GM19438 (cell line): ENCODE results near the gene BIRC7.

Experiments
- ATAC-seq: cut with Tn5 transposase; IDR thresholded peaks from one replicate; pipeline ENCODE4 v1.9.1; 2021; ENCODE audit warnings: low read depth; ENCODE audit not compliant: unreplicated experiment

The BIRC7 gene

GRCh38 chr20:63278661-63279060, 43.0 kb downstream of the BIRC7 start:
- ATAC-seq, result no peak

DNA sequence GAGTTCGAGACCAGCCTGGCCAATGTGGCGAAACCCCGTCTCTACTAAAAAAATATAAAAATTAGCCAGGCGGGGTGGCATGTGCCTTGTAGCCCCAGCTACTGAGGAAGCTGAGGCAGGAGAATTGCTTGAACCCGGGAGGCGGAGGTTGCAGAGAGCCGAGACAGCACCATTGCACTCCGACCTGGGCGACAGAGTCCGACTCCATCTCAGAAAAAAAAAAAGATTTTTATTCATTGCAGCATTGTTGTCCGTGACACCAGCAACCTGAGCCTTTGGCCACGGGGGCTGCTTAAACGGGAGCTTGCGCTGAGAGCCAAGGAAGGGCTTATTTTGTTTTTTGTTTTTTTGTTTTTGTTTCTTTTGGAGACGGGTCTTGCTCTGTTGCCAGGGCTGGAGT, 44.2 kb downstream of the BIRC7 start:
- ATAC-seq, result no peak

DNA sequence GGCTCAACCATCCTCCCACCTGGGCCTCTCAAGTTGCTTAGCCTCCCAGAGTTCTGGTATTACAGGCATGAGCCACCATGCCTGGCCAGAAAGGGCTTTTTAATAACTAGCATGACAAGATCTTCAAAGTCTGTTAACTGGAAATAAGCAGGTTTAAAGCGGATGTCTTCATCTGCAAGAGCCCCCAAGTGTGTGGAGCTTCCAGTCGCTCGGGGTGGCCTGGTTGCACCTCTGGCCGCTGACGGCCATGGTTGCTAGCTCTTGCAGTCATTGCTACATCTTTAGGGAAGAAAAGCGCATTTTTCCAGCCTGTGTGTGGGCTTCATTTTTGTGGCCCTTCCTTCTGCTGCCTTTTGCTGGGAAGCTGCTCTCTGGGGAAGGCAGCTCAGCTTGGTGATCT, 44.7 kb downstream of the BIRC7 start:
- ATAC-seq, result no peak

DNA sequence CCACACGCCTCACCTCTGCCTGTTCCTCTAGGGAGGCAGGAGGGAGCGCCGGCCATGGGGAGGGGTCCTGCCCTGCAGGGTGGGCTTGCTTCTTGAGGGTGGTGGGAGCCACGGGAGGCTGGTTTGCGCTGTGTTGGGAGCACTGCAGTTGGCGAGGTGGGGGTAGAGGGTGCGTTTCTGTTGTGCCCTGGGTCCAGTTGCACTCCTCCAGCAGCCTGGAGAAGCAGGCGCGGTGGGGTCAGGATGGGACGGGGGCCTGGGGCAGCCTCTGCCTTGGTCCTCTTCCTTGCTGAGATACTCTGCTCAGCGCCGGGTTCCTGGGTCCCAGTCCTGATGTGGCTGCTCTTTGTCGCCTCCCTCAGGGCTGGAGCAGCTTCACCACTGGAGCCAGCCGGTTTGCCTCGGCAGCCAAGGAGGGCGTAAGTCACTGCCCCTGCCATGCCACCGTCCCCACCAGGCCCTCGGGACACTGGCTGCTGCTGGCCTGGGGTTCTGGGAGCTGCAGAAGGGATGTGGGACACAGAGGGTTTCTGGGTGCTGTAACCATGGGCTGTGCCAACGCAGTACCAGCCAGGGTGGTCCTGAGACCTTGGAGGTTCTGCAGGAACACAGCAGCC, 45.3 kb downstream of the BIRC7 start:
- ATAC-seq, result no peak

- no peak for ATAC-seq
These were observed 46.3 kb downstream of the BIRC7 start for GRCh38 chr20:63281742-63282665.

- ATAC-seq, result no peak
These were observed 47.2 kb downstream of the BIRC7 start for GRCh38 chr20:63282946-63283345.

GRCh38 chr20:63283397-63284082, 47.8 kb downstream of the BIRC7 start:
- ATAC-seq, result no peak

DNA sequence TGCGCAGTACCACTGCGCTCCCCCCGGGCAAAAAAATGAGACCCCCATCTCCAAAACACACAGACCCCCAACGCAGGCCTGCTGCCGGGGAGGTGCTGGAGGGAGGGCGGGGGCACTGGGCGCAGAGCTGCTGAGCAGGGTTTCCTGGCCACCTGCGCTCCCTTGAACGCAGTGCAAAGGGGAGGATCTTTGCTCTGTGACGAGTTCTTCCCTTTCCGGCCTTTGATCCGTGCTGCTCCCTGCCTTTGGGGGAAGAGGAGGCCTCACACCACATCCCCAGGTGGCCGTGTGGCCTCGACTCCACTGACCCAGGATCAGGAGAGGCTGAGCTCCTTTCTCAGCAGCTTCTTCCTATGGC, 48.4 kb downstream of the BIRC7 start:
- no peak for ATAC-seq

GRCh38 chr20:63284544-63284949, 48.8 kb downstream of the BIRC7 start:
- ATAC-seq, result no peak

GRCh38 chr20:63284981-63285524, 49.3 kb downstream of the BIRC7 start:
- no peak for ATAC-seq

- no peak for ATAC-seq
These were observed 50.2 kb downstream of the BIRC7 start for GRCh38 chr20:63285636-63286615.

DNA sequence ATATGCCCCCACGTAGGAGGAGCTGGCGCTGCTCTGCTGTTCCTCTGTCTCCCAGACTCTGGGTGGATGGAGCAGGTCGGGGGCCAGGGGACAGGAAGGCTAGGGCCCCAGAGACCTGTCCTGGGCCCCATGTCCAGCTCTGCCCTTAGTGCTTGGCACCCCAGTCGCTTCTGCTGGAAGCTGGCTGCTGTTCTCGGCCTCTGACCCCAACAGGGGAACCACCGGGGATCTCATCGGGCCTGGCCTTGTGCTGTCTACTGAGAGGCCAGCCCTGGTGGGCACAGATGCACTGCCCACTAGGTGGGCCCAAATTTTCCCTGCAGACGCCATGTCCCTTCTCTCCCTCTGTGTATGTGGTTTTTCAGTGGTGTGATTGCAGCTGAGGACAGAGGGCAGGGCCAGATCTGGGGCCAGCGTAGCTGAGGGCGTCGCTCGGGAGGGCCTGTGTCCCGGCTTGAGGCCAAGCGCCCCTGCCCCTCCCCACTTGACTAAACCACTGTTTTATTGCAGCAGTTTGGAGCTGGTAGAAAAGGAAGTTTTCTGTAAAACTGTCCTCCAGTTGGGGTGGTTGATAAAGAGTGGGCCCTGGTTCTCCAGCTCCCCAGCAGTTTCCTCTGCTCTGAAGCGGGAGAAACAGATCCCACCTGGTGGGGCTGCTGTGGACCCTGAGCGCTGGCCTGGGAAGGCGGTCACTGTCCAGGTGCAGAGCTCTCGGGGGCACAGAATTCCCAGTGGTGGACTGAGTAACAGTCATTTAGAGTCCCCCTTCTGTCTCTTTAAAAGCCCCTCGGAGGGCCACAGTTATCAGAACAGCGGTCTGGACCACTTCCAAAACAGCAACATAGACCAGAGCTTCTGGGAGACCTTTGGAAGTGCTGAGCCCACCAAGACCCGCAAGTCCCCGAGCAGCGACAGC, 51.3 kb downstream of the BIRC7 start:
- ATAC-seq, result no peak

GRCh38 chr20:63287697-63288580, 52.2 kb downstream of the BIRC7 start:
- no peak for ATAC-seq

- no peak for ATAC-seq
These were observed 53.0 kb downstream of the BIRC7 start for GRCh38 chr20:63288581-63289251.

DNA sequence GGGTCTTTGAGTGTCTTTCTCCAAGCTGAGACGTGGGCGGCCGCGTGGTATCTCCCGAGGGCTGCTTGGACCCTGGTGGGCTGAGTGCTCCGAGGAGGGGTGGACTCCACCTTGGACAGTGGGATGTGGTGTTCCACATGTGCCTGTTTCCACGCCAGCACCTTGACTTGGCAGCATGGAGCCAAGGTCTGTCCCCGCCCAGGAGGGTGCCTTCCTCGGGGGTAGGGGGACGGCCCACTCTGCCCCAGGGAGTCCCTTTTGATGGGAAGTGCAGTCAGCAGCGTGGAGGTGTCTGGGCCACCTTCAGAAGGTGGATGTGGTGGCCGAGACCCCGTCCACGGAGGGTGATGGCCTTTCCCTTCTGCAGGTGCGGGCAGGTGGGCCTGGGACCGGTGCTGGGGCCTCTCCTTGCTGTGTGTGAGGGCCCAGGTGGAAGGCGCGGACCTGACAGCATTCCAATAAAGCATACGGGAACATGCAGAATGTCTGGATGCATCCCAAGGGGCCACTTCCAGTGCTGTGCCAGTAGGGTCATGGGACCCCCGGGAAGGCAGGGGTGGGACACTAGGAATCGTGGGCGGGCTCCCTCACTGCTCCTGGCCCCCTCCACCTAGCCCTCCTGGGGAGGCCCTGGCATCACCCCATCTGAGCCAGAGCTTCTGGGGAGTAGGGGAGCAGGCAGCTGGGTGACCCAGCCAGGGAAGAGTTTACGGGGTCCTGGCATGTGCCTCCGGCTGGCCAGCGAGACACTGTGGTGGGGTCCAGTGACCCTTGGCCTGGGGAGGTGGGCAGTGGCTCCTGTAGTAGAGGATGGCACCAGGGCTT, 53.8 kb downstream of the BIRC7 start:
- ATAC-seq, result no peak
